A549 (cell line): ENCODE results near the gene RUNDC3A. TPM values are rescaled to one million over a fixed set of nuclear protein-coding genes. Genes with fewer than 3 reads are reported as not detected.
"Not testable (repeated sequence)": the region's sequence is repeated elsewhere in the genome, so short reads cannot be mapped to it uniquely, and the experiment has no call there.

ENCODE experiments used
- ATAC-seq, 2 experiments: fragments of 200-7000 bp in 1 of 2; fragments of >200 bp in 1 of 2; cut with Nextera tagmentation in 1 of 2; cut with Tn5 transposase in 1 of 2; 3 replicates each; pipeline versions ENCODE4 v1.8.0 to v1.9.1; 2018 to 2020; ENCODE audit warnings: mild to moderate bottlenecking in 1 of 2, moderate library complexity in 1 of 2
- CTCF ChIA-PET: fragments of 300-600 bp; sonication (Branson Sonifier 250); formaldehyde crosslinking; extraction: SDS; loops from one replicate; lab custom pipeline; 2021; ENCODE audit warnings: antibody characterized with exemption, inconsistent platforms; lab: Yijun Ruan, JAX
- POLR2A ChIA-PET: fragments of 350-600 bp; formaldehyde crosslinking; extraction: SDS; loops from one replicate; lab custom pipeline; 2021; ENCODE audit warnings: antibody characterized with exemption, inconsistent platforms; lab: Yijun Ruan, JAX
- DNase-seq, 2 experiments: peaks; one replicate each; pipeline versions ENCODE4 v3.0.0 to v3.0.0-alpha.2; 2011 to 2016; ENCODE audit warnings: low read depth in 1 of 2, low spot score in 1 of 2
- FAIRE-seq: peaks from 2 replicates; lab custom pipeline; 2011; peaks lifted over from hg19 to GRCh38; lab: Jason Lieb, UNC
- H3K27ac ChIP-seq, 2 experiments: fragments of >200 bp; sonication (Bioruptor Twin); formaldehyde crosslinking; 3 replicates each; pipeline ENCODE4 v1.5.1; 2016 to 2017
- H3K4me1 ChIP-seq: fragments of >200 bp; sonication (Bioruptor Twin); formaldehyde crosslinking; 3 replicates; pipeline ENCODE4 v1.6.1; 2016
- H3K4me2 ChIP-seq: fragments of >200 bp; sonication (Bioruptor Twin); formaldehyde crosslinking; 3 replicates; pipeline ENCODE4 v1.6.1; 2016
- H3K4me3 ChIP-seq: fragments of >200 bp; sonication (Bioruptor Twin); formaldehyde crosslinking; 3 replicates; pipeline ENCODE4 v1.5.1; 2016
- H3K9me3 ChIP-seq: fragments of >200 bp; sonication (Bioruptor Twin); formaldehyde crosslinking; 3 replicates; pipeline ENCODE4 v1.6.1; 2016
- CHD2 ChIP-seq: fragments of 150-350 bp; IDR thresholded peaks from 2 replicates; pipeline ENCODE4 v1.6.1; 2014; ENCODE audit warnings: low read length; ENCODE audit not compliant: partially characterized antibody
- E2F6 ChIP-seq: IDR thresholded peaks from 2 replicates; pipeline ENCODE4 v1.6.1; 2012; ENCODE audit warnings: low read depth, borderline replicate concordance
- EHMT2 ChIP-seq: fragments of 200-600 bp; sonication (generic); IDR thresholded peaks from 2 replicates; pipeline ENCODE4 v1.6.1; 2016; ENCODE audit warnings: antibody characterized with exemption, low read depth, mild to moderate bottlenecking, moderate library complexity
- EP300 ChIP-seq, 2 experiments: fragments of >200 bp; sonication (Bioruptor Twin); formaldehyde crosslinking; IDR thresholded peaks; 2 replicates in 1 of 2; 3 replicates in 1 of 2; pipeline ENCODE4 v1.6.1; 2016 to 2017
- FOSB ChIP-seq: fragments of 250-450 bp; sonication (Bioruptor Pico); IDR thresholded peaks from 2 replicates; pipeline ENCODE4 v1.5.0; 2020; ENCODE audit warnings: mild to moderate bottlenecking, moderate library complexity
- GATA3 ChIP-seq: IDR thresholded peaks from 2 replicates; pipeline ENCODE4 v1.6.1; 2012; ENCODE audit warnings: borderline replicate concordance
- HMGXB4 ChIP-seq: fragments of 250-450 bp; sonication (Bioruptor Pico); IDR thresholded peaks from 2 replicates; pipeline ENCODE4 v1.5.0; 2021; ENCODE audit warnings: mild to moderate bottlenecking, moderate library complexity, borderline replicate concordance
- HOXB13 ChIP-seq: fragments of 250-450 bp; sonication (Bioruptor Pico); IDR thresholded peaks from 2 replicates; pipeline ENCODE4 v1.5.0; 2020; ENCODE audit warnings: low read depth, mild to moderate bottlenecking, moderate library complexity
- HOXB5 ChIP-seq: fragments of 250-450 bp; sonication (Bioruptor Pico); IDR thresholded peaks from 2 replicates; pipeline ENCODE4 v1.5.0; 2020; ENCODE audit warnings: mild to moderate bottlenecking, moderate library complexity
- JUNB ChIP-seq: fragments of >200 bp; sonication (Bioruptor Twin); formaldehyde crosslinking; IDR thresholded peaks from 2 replicates; pipeline ENCODE4 v1.6.1; 2016
- KDM1A ChIP-seq: fragments of 200-600 bp; sonication (generic); IDR thresholded peaks from 2 replicates; pipeline ENCODE4 v1.6.1; 2016; ENCODE audit warnings: low read depth, mild to moderate bottlenecking
- NFE2L2 ChIP-seq: fragments of 150-350 bp; conservative IDR thresholded peaks from 2 replicates; pipeline ENCODE4 v1.6.1; 2014; ENCODE audit warnings: low read length
- PBX3 ChIP-seq: IDR thresholded peaks from 2 replicates; pipeline ENCODE4 v1.6.1; 2012
- PHF8 ChIP-seq: fragments of 200-600 bp; sonication (generic); IDR thresholded peaks from 2 replicates; pipeline ENCODE4 v1.6.1; 2016; ENCODE audit warnings: low read depth, mild to moderate bottlenecking, antibody characterized with exemption, moderate library complexity, borderline replicate concordance
- RNF2 ChIP-seq: fragments of 200-600 bp; sonication (generic); IDR thresholded peaks from 2 replicates; pipeline ENCODE4 v1.6.1; 2016; ENCODE audit warnings: low read depth, mild to moderate bottlenecking, antibody characterized with exemption, moderate library complexity, borderline replicate concordance
- TP53 ChIP-seq: fragments of 250-450 bp; sonication (Bioruptor Pico); IDR thresholded peaks from 2 replicates; pipeline ENCODE4 v1.5.0; 2021; ENCODE audit warnings: mild to moderate bottlenecking, moderate library complexity
- USF2 ChIP-seq: fragments of 450-650 bp; IDR thresholded peaks from 2 replicates; pipeline ENCODE4 v1.6.1; 2014; ENCODE audit warnings: antibody characterized with exemption
- ZFP36 ChIP-seq: fragments of 450-650 bp; IDR thresholded peaks from 2 replicates; pipeline ENCODE4 v1.6.1; 2014; ENCODE audit warnings: borderline replicate concordance; ENCODE audit not compliant: partially characterized antibody
- ZNF302 ChIP-seq: fragments of 250-450 bp; sonication (Bioruptor Pico); IDR thresholded peaks from 2 replicates; pipeline ENCODE4 v1.9.0; 2021; ENCODE audit warnings: inconsistent platforms, mild to moderate bottlenecking, moderate library complexity
- ZSCAN20 ChIP-seq: fragments of 250-450 bp; sonication (Bioruptor Pico); IDR thresholded peaks from 2 replicates; pipeline ENCODE4 v1.8.0; 2022; ENCODE audit warnings: mild to moderate bottlenecking, moderate library complexity
- WGBS: methylation state at CpG from one replicate; pipeline ENCODE4 v1.1.6; 2017; ENCODE audit errors: missing lambda C conversion rate; 5-methylcytosine and 5-hydroxymethylcytosine counted together
- polyA plus RNA-seq, 4 experiments: library from polyadenylated mRNA; depleted of rRNA in 3 of 4; stranded (reverse); fragments of >200 nt; fragmentation: RNase III in 1 of 4; extraction: RNeasy Plus Mini Kit Qiagen cat#74134 plus additional on column Dnase treatment in 1 of 4; gene quantifications; 2 replicates in 3 of 4; 3 replicates in 1 of 4; pipeline ENCODE4 v1.2.3, GENCODE V29; 2011 to 2017
- TF ChIP-seq, protein P1 (sequence below): fragments of 250-450 bp; sonication (Bioruptor Pico); IDR thresholded peaks from 2 replicates; pipeline ENCODE4 v1.5.0; 2020; ENCODE audit warnings: low read depth, mild to moderate bottlenecking, moderate library complexity

RUNDC3A gene
- polyA plus RNA-seq, 2 of the 4 experiments (the other 2 are of a cell fraction) = 0.45 to 0.48 TPM

- TF ChIP-seq HOXB13 (CRISPR knock-in tag) (no peak), GATA3 (no peak), HMGXB4 (no peak), CHD2 (no peak)
- TF ChIP-seq, all 56 proteins: peak for 0
These were observed 27.2 kb downstream of the RUNDC3A start (continued) for GRCh38 chr17:44335564-44335963.

- H3K27ac ChIP-seq = no peak overlapping the region
- peaks cover 10% of the 10 kb centered on the region for H3K4me1 ChIP-seq
- no peak overlapping the region for H3K4me2 ChIP-seq
- DNase-seq = no peak
- CTCF ChIA-PET = interaction anchor here (0.9 to 13.6 kb wide), 5 partner anchors 12 to 294 kb away, joined by 3 to 327 read pairs (median 8); partner anchors contain the start of genes FAM171A2 and GRN
- 37% methylated on average over 5 of the region's 5 CpGs for WGBS
- no peaks in the 10 kb centered on the region for H3K9me3 ChIP-seq
- TF ChIP-seq TP53 (CRISPR knock-in tag) (no peak), FOSB (no peak), PBX3 (no peak), ZFP36 (no peak), PHF8 (no peak)
- ATAC-seq = no peak
- H3K4me3 ChIP-seq = no peak overlapping the region
- FAIRE-seq = no peak
- POLR2A ChIA-PET = interaction anchor here (0.7 to 1.1 kb wide), 3 partner anchors 9 to 134 kb away, joined by 3 to 5 read pairs (median 3); partner anchors contain the start of gene GRN
These were observed 27.6 kb downstream of the RUNDC3A start for GRCh38 chr17:44335968-44336367.

GRCh38 chr17:44338702-44339101, 30.3 kb downstream of the RUNDC3A start:
- Histone ChIP-seq H3K27ac (peak overlapping the region in 1 of 2 experiments; percentile 23; a peak in 1 of 6 replicates), H3K4me2 (peak overlapping the region; percentile 8; the same call in 1 of the 3 replicates), H3K4me3 (no peak overlapping the region)
- FAIRE-seq (no peak), ATAC-seq (peak; percentile 44 to 48; a peak in 4 of 6 replicates)
- POLR2A ChIA-PET = no interaction called here
- 39% methylated on average over 6 of the region's 6 CpGs for WGBS
- CTCF ChIA-PET = interaction anchor here (0.8 to 13.6 kb wide), 7 partner anchors 9 to 184 kb away, joined by 3 to 327 read pairs (median 4); partner anchors contain the start of genes FAM171A2, GRN and SLC25A39
- TF ChIP-seq JUNB = no peak
- no peak for TF ChIP-seq TP53 (CRISPR knock-in tag)
- TF ChIP-seq, protein P1, sequence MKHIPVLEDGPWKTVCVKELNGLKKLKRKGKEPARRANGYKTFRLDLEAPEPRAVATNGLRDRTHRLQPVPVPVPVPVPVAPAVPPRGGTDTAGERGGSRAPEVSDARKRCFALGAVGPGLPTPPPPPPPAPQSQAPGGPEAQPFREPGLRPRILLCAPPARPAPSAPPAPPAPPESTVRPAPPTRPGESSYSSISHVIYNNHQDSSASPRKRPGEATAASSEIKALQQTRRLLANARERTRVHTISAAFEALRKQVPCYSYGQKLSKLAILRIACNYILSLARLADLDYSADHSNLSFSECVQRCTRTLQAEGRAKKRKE (CRISPR knock-in tag) = no peak
- no peak for TF ChIP-seq RNF2
- TF ChIP-seq EP300 (IDR thresholded peaks at IDR 0.05) = no peak
- no peak for TF ChIP-seq KDM1A
- no peak for TF ChIP-seq E2F6
- no peak for TF ChIP-seq HOXB5 (CRISPR knock-in tag)
- TF ChIP-seq ZSCAN20 (CRISPR knock-in tag) = no peak
- no peak for TF ChIP-seq ZNF302 (CRISPR knock-in tag)
- no peak for TF ChIP-seq HOXB13 (CRISPR knock-in tag)
- TF ChIP-seq USF2 = no peak
- TF ChIP-seq NFE2L2 = no peak
- no peak for TF ChIP-seq EHMT2
- TF ChIP-seq, all 56 proteins: peak for 0
- no peak for DNase-seq
- Histone ChIP-seq H3K4me1 (peaks cover 7% of the 10 kb centered on the region), H3K9me3 (no peaks in the 10 kb centered on the region)

GRCh38 chr17:44340553-44340952, 32.2 kb downstream of the RUNDC3A start:
- DNase-seq, H3K4me3 ChIP-seq, H3K4me1 ChIP-seq, POLR2A ChIA-PET, ATAC-seq, H3K4me2 ChIP-seq, H3K9me3 ChIP-seq, H3K27ac ChIP-seq, FAIRE-seq: not testable (repeated sequence)
- CTCF ChIA-PET = interaction anchor here (0.7 to 17.9 kb wide), 5 partner anchors 7 to 127 kb away, joined by 3 to 327 read pairs (median 25); partner anchors contain the start of gene FAM171A2
- WGBS = 54% methylated on average over 5 of the region's 5 CpGs
